Peyer's patch (tissue), 4 donors: ENCODE measurements around the gene TAGLN2. TPM values are rescaled to one million over a fixed set of nuclear protein-coding genes. Genes with fewer than 3 reads are reported as not detected.

Experiments
- DNase-seq, 3 donors: peaks; one replicate each; pipeline ENCODE4 v3.0.0-alpha.2; 2017 to 2019
- H3K27ac ChIP-seq, 4 donors: fragments of 200-600 bp; sonication (generic); one replicate each; pipeline ENCODE4 v1.5.1; 2016 to 2019
- H3K27me3 ChIP-seq, 2 donors: fragments of 200-600 bp; sonication (generic); one replicate each; pipeline ENCODE4 v1.5.1; 2019
- H3K36me3 ChIP-seq, 3 donors: fragments of 200-600 bp; sonication (generic); one replicate each; pipeline ENCODE4 v1.5.1; 2016 to 2019
- H3K4me1 ChIP-seq, 4 donors: fragments of 200-600 bp; sonication (generic); one replicate each; pipeline ENCODE4 v1.5.1; 2016 to 2019
- H3K4me3 ChIP-seq, 4 donors: fragments of 200-600 bp; sonication (generic); 1 replicate in 3 of 4; 2 replicates in 1 of 4; pipeline ENCODE4 v1.5.1; 2016 to 2019; ENCODE audit warnings: mild to moderate bottlenecking in 1 of 4
- H3K9me3 ChIP-seq, 4 donors: fragments of 200-600 bp; sonication (generic); one replicate each; pipeline ENCODE4 v1.5.1; 2016 to 2019; ENCODE audit warnings: mild to moderate bottlenecking in 1 of 4
- CTCF ChIP-seq, 6 experiments: fragments of 450-650 bp in 4 of 6; fragments of 200-600 bp in 2 of 6; sonication (generic) in 1 of 6; IDR thresholded peaks; one replicate each; pipeline ENCODE4 v1.5.1; 2017 to 2019; ENCODE audit warnings: antibody characterized with exemption in 6 of 6, mild to moderate bottlenecking in 3 of 6, moderate library complexity in 1 of 6
- POLR2A ChIP-seq, 2 donors: fragments of 450-650 bp; IDR thresholded peaks; one replicate each; pipeline ENCODE4 v1.5.1; 2017; ENCODE audit warnings: antibody characterized with exemption in 2 of 2, mild to moderate bottlenecking in 2 of 2, moderate library complexity in 2 of 2
- total RNA-seq, 4 donors: library from RNA; depleted of rRNA; stranded (reverse); fragments of >200 nt; gene quantifications; one replicate each; pipeline ENCODE4 v1.1.0, GENCODE V29; 2016

Gene TAGLN2
- total RNA-seq, result 100 to 1,000 TPM; 120 to 304 (median 177) TPM

- Histone ChIP-seq H3K9me3 (no peaks in the 10 kb centered on the region), H3K4me3 (peak within 1 kb of the TSS; percentile 72 to 93 (median 82)), H3K27ac (peak within 1 kb of the TSS; percentile 94 to 97 (median 96)), H3K4me1 (peaks cover 0 to 41% (median 15%) of the 10 kb centered on the region in 4 donors), H3K36me3 (peaks cover 0 to 7% (median 0%) of the 10 kb centered on the region in 3 donors), H3K27me3 (no peaks in the 10 kb centered on the region)
- peak; percentile 93 to 96 (median 95) for DNase-seq
- peak; percentile 91 to 92 for TF ChIP-seq POLR2A (IDR thresholded peaks at IDR 0.05)
- no peak for TF ChIP-seq CTCF (IDR thresholded peaks at IDR 0.05)
These were observed at the start of gene TAGLN2 for GRCh38 chr1:159924791-159925718. TAGLN2 (minus strand) TSS chr1:159925507; CDS start chr1:159920509, 4,998 bp downstream.

GRCh38 chr1:159974350-159974965, 49.2 kb upstream of the TAGLN2 start:
- H3K27me3 ChIP-seq, result no peaks in the 10 kb centered on the region
- no peak overlapping the region for H3K27ac ChIP-seq
- no peaks in the 10 kb centered on the region for H3K36me3 ChIP-seq
- H3K4me3 ChIP-seq, result no peak overlapping the region
- no peak for TF ChIP-seq POLR2A (IDR thresholded peaks at IDR 0.05)
- no peak for TF ChIP-seq CTCF (IDR thresholded peaks at IDR 0.05)
- peaks cover 0 to 22% (median 0%) of the 10 kb centered on the region in 4 donors for H3K4me1 ChIP-seq
- DNase-seq, result no peak
- no peaks in the 10 kb centered on the region for H3K9me3 ChIP-seq

GRCh38 chr1:159973350-159973940, 48.1 kb upstream of the TAGLN2 start:
- DNase-seq, result no peak
- TF ChIP-seq CTCF (IDR thresholded peaks at IDR 0.05), result no peak
- TF ChIP-seq POLR2A (IDR thresholded peaks at IDR 0.05), result no peak

GRCh38 chr1:159972443-159973205, 47.3 kb upstream of the TAGLN2 start:
- H3K9me3 ChIP-seq, result no peaks in the 10 kb centered on the region
- H3K4me1 ChIP-seq, result peaks cover 0 to 28% (median 0%) of the 10 kb centered on the region in 4 donors
- H3K27me3 ChIP-seq, result no peaks in the 10 kb centered on the region
- H3K4me3 ChIP-seq, result no peak overlapping the region
- no peak for TF ChIP-seq POLR2A (IDR thresholded peaks at IDR 0.05)
- no peak for TF ChIP-seq CTCF (IDR thresholded peaks at IDR 0.05)
- DNase-seq, result no peak
- H3K36me3 ChIP-seq, result no peaks in the 10 kb centered on the region
- no peak overlapping the region for H3K27ac ChIP-seq

More at GRCh38 chr1:159973350-159973940, 48.1 kb upstream of the TAGLN2 start:
- H3K36me3 ChIP-seq, result no peaks in the 10 kb centered on the region
- H3K4me3 ChIP-seq, result no peak overlapping the region
- H3K27me3 ChIP-seq, result no peaks in the 10 kb centered on the region
- peaks cover 0 to 28% (median 0%) of the 10 kb centered on the region in 4 donors for H3K4me1 ChIP-seq
- no peaks in the 10 kb centered on the region for H3K9me3 ChIP-seq
- no peak overlapping the region for H3K27ac ChIP-seq

- no peaks in the 10 kb centered on the region for H3K9me3 ChIP-seq
- no peaks in the 10 kb centered on the region for H3K36me3 ChIP-seq
- H3K4me3 ChIP-seq, result no peak overlapping the region
- peak overlapping the region in 3 of 4 donors; percentile 21 to 79 (median 73) for H3K27ac ChIP-seq
- TF ChIP-seq CTCF (IDR thresholded peaks at IDR 0.05) (peak in 3 of 6 experiments; percentile 60 to 69 (median 63)), POLR2A (IDR thresholded peaks at IDR 0.05) (peak in 1 of 2 donors; percentile 54)
- no peaks in the 10 kb centered on the region for H3K27me3 ChIP-seq
- peaks cover 0 to 28% (median 0%) of the 10 kb centered on the region in 4 donors for H3K4me1 ChIP-seq
- peak in 2 of 3 donors; percentile 88 to 92 for DNase-seq
These were observed 45.6 kb upstream of the TAGLN2 start for GRCh38 chr1:159970932-159971342.
